RWPE1 (cell line): ENCODE data around the gene ARHGAP12.

Experiments used
- CTCF ChIA-PET: fragments of 350-600 bp; sonication (Branson Sonifier 250); formaldehyde crosslinking; extraction: SDS; loops from one replicate; lab custom pipeline; 2021; lab: Yijun Ruan, JAX
- POLR2A ChIA-PET: fragments of 400-600 bp; formaldehyde crosslinking; extraction: SDS; loops from one replicate; lab custom pipeline; 2020; ENCODE audit warnings: antibody characterized with exemption; ENCODE audit not compliant: low non-redundant PET; lab: Yijun Ruan, JAX
- DNase-seq: peaks from one replicate; pipeline ENCODE4 v3.0.0; 2012; ENCODE audit warnings: low spot score
- H3K27ac ChIP-seq: fragments of 450-650 bp; 2 replicates; pipeline ENCODE4 v1.5.1; 2017
- TF ChIP-seq, protein P1 (sequence below): fragments of 450-650 bp; conservative IDR thresholded peaks from 2 replicates; pipeline ENCODE4 v1.5.1; 2017; ENCODE audit warnings: low read depth, mild to moderate bottlenecking

Gene ARHGAP12

DNA sequence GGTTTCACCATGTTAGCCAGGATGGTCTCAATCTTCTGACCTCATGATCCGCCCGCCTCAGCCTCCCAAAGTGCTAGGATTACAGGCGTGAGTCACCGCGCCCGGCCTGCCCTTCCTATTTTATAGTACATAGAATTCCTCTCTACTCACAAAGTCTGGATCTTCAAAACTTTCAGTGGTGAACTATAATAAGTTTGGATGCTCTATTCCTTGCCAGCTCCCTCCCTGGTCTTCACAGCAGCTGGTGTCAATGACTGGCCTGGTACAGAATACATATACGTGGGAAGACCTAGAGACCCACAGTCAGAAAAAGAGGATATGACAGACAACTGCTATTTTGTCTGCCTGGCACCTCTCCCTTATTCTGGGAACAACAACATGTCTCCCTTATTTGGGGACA lies 40.8 kb downstream of the ARHGAP12 start:
- DNase-seq = no peak
- TF ChIP-seq, protein P1, sequence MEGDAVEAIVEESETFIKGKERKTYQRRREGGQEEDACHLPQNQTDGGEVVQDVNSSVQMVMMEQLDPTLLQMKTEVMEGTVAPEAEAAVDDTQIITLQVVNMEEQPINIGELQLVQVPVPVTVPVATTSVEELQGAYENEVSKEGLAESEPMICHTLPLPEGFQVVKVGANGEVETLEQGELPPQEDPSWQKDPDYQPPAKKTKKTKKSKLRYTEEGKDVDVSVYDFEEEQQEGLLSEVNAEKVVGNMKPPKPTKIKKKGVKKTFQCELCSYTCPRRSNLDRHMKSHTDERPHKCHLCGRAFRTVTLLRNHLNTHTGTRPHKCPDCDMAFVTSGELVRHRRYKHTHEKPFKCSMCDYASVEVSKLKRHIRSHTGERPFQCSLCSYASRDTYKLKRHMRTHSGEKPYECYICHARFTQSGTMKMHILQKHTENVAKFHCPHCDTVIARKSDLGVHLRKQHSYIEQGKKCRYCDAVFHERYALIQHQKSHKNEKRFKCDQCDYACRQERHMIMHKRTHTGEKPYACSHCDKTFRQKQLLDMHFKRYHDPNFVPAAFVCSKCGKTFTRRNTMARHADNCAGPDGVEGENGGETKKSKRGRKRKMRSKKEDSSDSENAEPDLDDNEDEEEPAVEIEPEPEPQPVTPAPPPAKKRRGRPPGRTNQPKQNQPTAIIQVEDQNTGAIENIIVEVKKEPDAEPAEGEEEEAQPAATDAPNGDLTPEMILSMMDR = no peak
- POLR2A ChIA-PET = no interaction called here
- CTCF ChIA-PET = interaction anchor here (0.7 kb wide), 1 partner anchor 181 kb away, joined by 3 read pairs; no protein-coding TSS in a partner anchor
- peak overlapping the region; percentile 42; the same call in 1 of the 2 replicates for H3K27ac ChIP-seq

DNA sequence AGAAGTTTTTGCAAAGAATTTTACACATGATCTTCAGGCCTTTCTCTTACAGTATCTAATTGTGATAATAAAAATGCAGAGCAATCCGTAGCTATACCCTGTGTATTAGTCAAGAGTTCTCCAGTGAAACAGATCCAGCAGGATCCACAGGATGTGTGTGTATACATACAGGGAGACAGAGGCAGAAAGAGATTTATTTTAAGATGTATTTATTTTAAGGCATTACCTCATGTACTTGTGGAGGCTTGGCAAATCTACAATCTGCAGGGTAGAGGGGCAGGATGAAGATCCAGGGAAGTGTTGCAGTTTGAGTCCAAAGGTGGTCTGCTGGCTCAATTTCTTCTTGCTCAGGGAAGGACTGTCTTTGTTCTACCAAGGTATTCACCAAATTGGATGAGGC lies 41.7 kb downstream of the ARHGAP12 start:
- H3K27ac ChIP-seq = no peak overlapping the region
- POLR2A ChIA-PET = no interaction called here
- DNase-seq = no peak
- CTCF ChIA-PET = interaction anchor here (0.6 kb wide), 1 partner anchor 9 kb away, joined by 3 read pairs; no protein-coding TSS in a partner anchor
- TF ChIP-seq, protein P1 = no peak

- no peak overlapping the region for H3K27ac ChIP-seq
- CTCF ChIA-PET = no interaction called here
- POLR2A ChIA-PET = interaction anchor here (0.6 kb wide), 1 partner anchor 62 kb away, joined by 4 read pairs; no protein-coding TSS in a partner anchor
- TF ChIP-seq, protein P1 = no peak
- no peak for DNase-seq
Observed at GRCh38 chr10:31885971-31886370, 42.7 kb downstream of the ARHGAP12 start.

GRCh38 chr10:31884386-31884785 lies 44.2 kb downstream of the ARHGAP12 start:
- no peak overlapping the region for H3K27ac ChIP-seq
- no peak for DNase-seq
- ChIA-PET POLR2A (no interaction called here), CTCF (interaction anchor here (0.7 to 0.8 kb wide), 2 partner anchors 120 to 1302 kb away, joined by 3 to 4 read pairs; no protein-coding TSS in a partner anchor)
- TF ChIP-seq, protein P1 = no peak

DNA sequence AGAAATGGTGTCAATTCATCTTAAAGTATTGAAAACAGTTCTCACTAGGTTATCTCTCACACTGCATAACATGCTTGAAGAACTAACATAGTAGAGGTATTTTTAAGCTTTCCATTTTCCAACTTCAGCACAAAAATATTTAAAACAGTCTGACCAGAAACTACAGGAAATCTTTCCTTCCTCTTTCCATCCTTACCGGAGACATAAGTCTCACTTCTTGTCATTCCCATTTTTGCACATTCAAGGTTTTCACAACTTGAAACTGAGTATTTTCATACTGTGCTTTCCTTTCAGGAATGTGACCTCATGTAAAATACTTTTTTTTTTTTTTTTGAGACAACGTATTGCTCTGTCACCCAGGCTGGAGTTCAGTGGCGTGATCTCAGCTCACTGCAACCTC lies 45.2 kb downstream of the ARHGAP12 start:
- TF ChIP-seq, protein P1 = no peak
- ChIA-PET POLR2A (interaction anchor here (0.7 kb wide), 1 partner anchor 14 kb away, joined by 11 read pairs; no protein-coding TSS in a partner anchor), CTCF (no interaction called here)
- DNase-seq = no peak
- no peak overlapping the region for H3K27ac ChIP-seq

GRCh38 chr10:31878486-31878885 lies 50.1 kb downstream of the ARHGAP12 start:
- POLR2A ChIA-PET = no interaction called here
- TF ChIP-seq, protein P1 = no peak
- no peak for DNase-seq
- no peak overlapping the region for H3K27ac ChIP-seq
- CTCF ChIA-PET = interaction anchor here (0.7 kb wide), 1 partner anchor 11 kb away, joined by 4 read pairs; no protein-coding TSS in a partner anchor
